ENCODE measurements around the gene SOCS7.

The SOCS7 gene

GRCh38 chr17:38369124-38369886 is 17.7 kb downstream of the SOCS7 start:
- no peak for DNase-seq

- no peak for DNase-seq
Observed at GRCh38 chr17:38379448-38379847, 27.8 kb downstream of the SOCS7 start.

GRCh38 chr17:38395090-38395489 is 43.4 kb downstream of the SOCS7 start:
- no peak for DNase-seq

- no peak for DNase-seq
Observed at GRCh38 chr17:38397227-38397626, 45.6 kb downstream of the SOCS7 start.

- no peak for DNase-seq
Observed at GRCh38 chr17:38400286-38400685, 48.6 kb downstream of the SOCS7 start.

GRCh38 chr17:38401459-38401858 is 49.8 kb downstream of the SOCS7 start:
- DNase-seq = no peak

- DNase-seq = no peak
Observed at GRCh38 chr17:38402897-38403296, 51.3 kb downstream of the SOCS7 start.

- no peak for DNase-seq
Observed at GRCh38 chr17:38403491-38403890, 51.8 kb downstream of the SOCS7 start.

- no peak for DNase-seq
Observed at GRCh38 chr17:38404174-38404943, 52.7 kb downstream of the SOCS7 start.

GRCh38 chr17:38405654-38406053 is 54.0 kb downstream of the SOCS7 start:
- no peak for DNase-seq

GRCh38 chr17:38410201-38410600 is 58.6 kb downstream of the SOCS7 start:
- no peak for DNase-seq

- peak; percentile 93 for DNase-seq
Observed at GRCh38 chr17:38415250-38416194, 63.9 kb downstream of the SOCS7 start.

GRCh38 chr17:38416840-38417209 is 65.2 kb downstream of the SOCS7 start:
- DNase-seq = no peak

- no peak for DNase-seq
Observed at GRCh38 chr17:38417210-38417951, 65.7 kb downstream of the SOCS7 start.

GRCh38 chr17:38418062-38418692 is 66.5 kb downstream of the SOCS7 start:
- no peak for DNase-seq

GRCh38 chr17:38418693-38419507 is 67.3 kb downstream of the SOCS7 start:
- DNase-seq = no peak

- no peak for DNase-seq
Observed at GRCh38 chr17:38419508-38419981, 67.9 kb downstream of the SOCS7 start.

- DNase-seq = no peak
Observed at GRCh38 chr17:38420518-38420917, 68.9 kb downstream of the SOCS7 start.

- no peak for DNase-seq
Observed at GRCh38 chr17:38421171-38421841, 69.7 kb downstream of the SOCS7 start.
